Measurements from ENCODE around the gene CACNA1C. TPM values are rescaled to one million over a fixed set of nuclear protein-coding genes. Genes with fewer than 3 reads are reported as not detected.

The CACNA1C gene
- total and polyA plus RNA-seq, 8 donors, result 0.31 to 55.8 (median 7.2) TPM

- Histone ChIP-seq H3K9me3 (peaks cover 0 to 22% (median 14%) of the 10 kb centered on the region in 4 donors), H3K36me3 (no peaks in the 10 kb centered on the region), H3K4me3 (no peak overlapping the region), H3K27ac (peak overlapping the region in 3 of 5 donors; percentile 36 to 62 (median 58)), H3K27me3 (no peaks in the 10 kb centered on the region), H3K4me1 (peaks cover 0 to 23% (median 0%) of the 10 kb centered on the region in 4 donors)
- TF ChIP-seq EP300 (IDR thresholded peaks at IDR 0.05), result no peak
- TF ChIP-seq POLR2A (IDR thresholded peaks at IDR 0.05), result no peak
- TF ChIP-seq POLR2AphosphoS5 (IDR thresholded peaks at IDR 0.05), result no peak
- TF ChIP-seq, protein P1, sequence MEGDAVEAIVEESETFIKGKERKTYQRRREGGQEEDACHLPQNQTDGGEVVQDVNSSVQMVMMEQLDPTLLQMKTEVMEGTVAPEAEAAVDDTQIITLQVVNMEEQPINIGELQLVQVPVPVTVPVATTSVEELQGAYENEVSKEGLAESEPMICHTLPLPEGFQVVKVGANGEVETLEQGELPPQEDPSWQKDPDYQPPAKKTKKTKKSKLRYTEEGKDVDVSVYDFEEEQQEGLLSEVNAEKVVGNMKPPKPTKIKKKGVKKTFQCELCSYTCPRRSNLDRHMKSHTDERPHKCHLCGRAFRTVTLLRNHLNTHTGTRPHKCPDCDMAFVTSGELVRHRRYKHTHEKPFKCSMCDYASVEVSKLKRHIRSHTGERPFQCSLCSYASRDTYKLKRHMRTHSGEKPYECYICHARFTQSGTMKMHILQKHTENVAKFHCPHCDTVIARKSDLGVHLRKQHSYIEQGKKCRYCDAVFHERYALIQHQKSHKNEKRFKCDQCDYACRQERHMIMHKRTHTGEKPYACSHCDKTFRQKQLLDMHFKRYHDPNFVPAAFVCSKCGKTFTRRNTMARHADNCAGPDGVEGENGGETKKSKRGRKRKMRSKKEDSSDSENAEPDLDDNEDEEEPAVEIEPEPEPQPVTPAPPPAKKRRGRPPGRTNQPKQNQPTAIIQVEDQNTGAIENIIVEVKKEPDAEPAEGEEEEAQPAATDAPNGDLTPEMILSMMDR (IDR thresholded peaks at IDR 0.05), result no peak
- no peak for DNase-seq
- 76 to 90% (median 83%) methylated on average over 2 of the region's 2 CpGs for WGBS, 5 donors
- intact Hi-C loops (cut with DNase I; ENCODE audit: low total_unique reads), result no loop called here
Observed at GRCh38 chr12:2169940-2170339, 117.2 kb downstream of the CACNA1C start.

- intact Hi-C loops (cut with DNase I; ENCODE audit: low total_unique reads), result no loop called here
- H3K27me3 ChIP-seq, result no peaks in the 10 kb centered on the region
- H3K9me3 ChIP-seq, result peaks cover 0 to 22% (median 14%) of the 10 kb centered on the region in 4 donors
- no peak for DNase-seq
- peaks cover 0 to 22% (median 0%) of the 10 kb centered on the region in 4 donors for H3K4me1 ChIP-seq
- H3K4me3 ChIP-seq, result no peak overlapping the region
- TF ChIP-seq EP300 (IDR thresholded peaks at IDR 0.05), result no peak
- TF ChIP-seq POLR2AphosphoS5 (IDR thresholded peaks at IDR 0.05), result peak in 1 of 3 donors; percentile 62
- TF ChIP-seq POLR2A (IDR thresholded peaks at IDR 0.05), result no peak
- TF ChIP-seq, protein P1 (IDR thresholded peaks at IDR 0.05), result no peak
- WGBS, 5 donors, result 43 to 82% (median 63%) methylated on average over 1 of the region's 1 CpG
- peak overlapping the region in 4 of 5 donors; percentile 36 to 67 (median 49) for H3K27ac ChIP-seq
- H3K36me3 ChIP-seq, result no peaks in the 10 kb centered on the region
Observed at GRCh38 chr12:2170376-2170775, 117.6 kb downstream of the CACNA1C start.

DNA sequence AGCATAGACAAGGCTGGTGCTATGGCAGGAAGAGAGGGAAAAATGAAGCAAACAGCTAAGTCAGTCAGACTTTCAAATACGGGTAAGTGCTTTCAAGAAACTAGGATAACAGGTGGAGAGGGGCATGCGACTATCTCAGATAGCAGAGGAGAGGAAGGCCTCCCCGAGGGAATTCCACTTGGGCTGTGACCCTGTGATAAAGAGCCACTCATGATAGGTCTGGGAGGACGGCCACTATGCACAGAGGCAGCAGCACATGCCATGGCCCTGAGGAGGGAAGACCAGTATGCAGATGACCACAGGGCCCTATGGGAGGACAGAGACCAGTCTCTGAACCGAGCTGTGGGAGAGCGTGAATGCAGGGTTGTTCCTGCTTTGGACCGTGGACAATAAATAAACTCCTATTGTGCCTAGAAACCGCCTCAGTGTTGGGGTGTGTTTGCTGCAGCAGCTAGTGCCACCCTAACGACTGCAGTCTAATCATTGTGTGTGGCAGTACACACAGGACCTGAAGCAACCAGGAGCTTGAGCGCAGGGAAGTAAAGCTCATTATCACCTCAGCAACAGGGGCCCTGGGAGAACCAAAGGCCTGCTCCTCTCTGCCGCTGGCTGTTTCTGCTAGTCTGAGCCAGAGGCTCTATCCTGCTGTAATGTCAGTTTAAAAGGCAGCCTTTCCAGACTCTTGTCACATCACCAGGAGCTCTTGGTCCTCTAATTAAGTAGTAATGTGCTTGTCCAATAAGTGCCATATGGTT lies 119.1 kb downstream of the CACNA1C start:
- TF ChIP-seq POLR2AphosphoS5 (IDR thresholded peaks at IDR 0.05), result no peak
- TF ChIP-seq EP300 (IDR thresholded peaks at IDR 0.05), result no peak
- TF ChIP-seq, protein P1 (IDR thresholded peaks at IDR 0.05), result no peak
- H3K4me3 ChIP-seq, result no peak overlapping the region
- peaks cover 0 to 15% (median 0%) of the 10 kb centered on the region in 4 donors for H3K4me1 ChIP-seq
- H3K27ac ChIP-seq, result no peak overlapping the region
- 57 to 82% (median 74%) methylated on average over 9 to 11 of the region's 11 CpGs for WGBS, 5 donors
- peaks cover 0 to 12% (median 11%) of the 10 kb centered on the region in 4 donors for H3K9me3 ChIP-seq
- peak in 1 of 2 donors; percentile 64 for DNase-seq
- intact Hi-C loops (cut with DNase I; ENCODE audit: low total_unique reads), result no loop called here
- no peaks in the 10 kb centered on the region for H3K27me3 ChIP-seq
- H3K36me3 ChIP-seq, result no peaks in the 10 kb centered on the region

DNA sequence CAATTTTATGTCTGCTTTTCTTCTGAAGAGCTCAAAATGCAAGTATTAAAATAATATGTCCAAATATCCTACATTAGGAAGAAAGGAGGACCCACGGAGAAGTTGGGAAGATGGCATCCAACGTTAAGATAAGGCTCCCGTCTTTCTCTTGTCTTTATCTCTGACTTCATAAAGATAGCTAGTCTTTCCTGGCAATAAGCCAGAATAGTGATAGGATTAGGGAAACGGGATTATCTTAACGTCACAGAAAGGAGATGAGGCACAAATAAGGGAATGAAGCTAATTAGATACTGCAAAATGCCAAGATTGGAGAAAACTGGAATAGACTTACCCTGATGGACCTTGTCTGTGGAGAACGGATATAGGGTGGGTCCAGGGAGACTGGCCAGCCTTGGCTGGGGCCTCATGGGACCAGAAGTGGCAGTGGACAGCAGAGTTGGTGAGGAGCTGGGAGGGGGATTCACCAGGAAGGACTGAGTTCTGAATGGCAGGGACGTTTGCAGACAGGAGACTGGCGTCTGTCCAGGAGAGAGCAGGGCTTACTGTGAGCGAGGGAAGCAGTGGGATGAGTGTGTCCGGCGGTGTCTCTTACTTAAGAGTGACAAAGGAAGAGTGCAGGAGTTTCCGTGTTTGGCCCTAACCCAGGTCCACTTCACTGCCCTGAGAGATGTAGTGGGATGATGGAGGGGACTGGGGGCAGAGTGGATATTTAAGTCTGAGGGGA lies 119.9 kb downstream of the CACNA1C start:
- TF ChIP-seq, protein P1 (IDR thresholded peaks at IDR 0.05), result no peak
- TF ChIP-seq EP300 (IDR thresholded peaks at IDR 0.05) (no peak), POLR2A (IDR thresholded peaks at IDR 0.05) (no peak), POLR2AphosphoS5 (IDR thresholded peaks at IDR 0.05) (no peak)
- Histone ChIP-seq H3K4me3 (no peak overlapping the region), H3K9me3 (peaks cover 0 to 4% (median 3%) of the 10 kb centered on the region in 4 donors), H3K27ac (no peak overlapping the region), H3K27me3 (no peaks in the 10 kb centered on the region), H3K36me3 (no peaks in the 10 kb centered on the region), H3K4me1 (peaks cover 0 to 17% (median 0%) of the 10 kb centered on the region in 4 donors)
- intact Hi-C loops (cut with DNase I; ENCODE audit: low total_unique reads), result no loop called here
- no peak for DNase-seq
- 60 to 68% (median 62%) methylated on average over 12 of the region's 12 CpGs for WGBS, 5 donors
